Sigmoid colon (tissue), 7 donors: ENCODE results near the gene CYFIP2. TPM values are rescaled to one million over a fixed set of nuclear protein-coding genes. Genes with fewer than 3 reads are reported as not detected.

ENCODE experiments used
- DNase-seq: peaks from one replicate; pipeline ENCODE4 v3.0.0-alpha.2; 2019
- H3K27ac ChIP-seq, 4 donors: fragments of 200-600 bp; sonication (generic); one replicate each; pipeline ENCODE4 v1.5.1; 2016 to 2019; ENCODE audit warnings: mild to moderate bottlenecking in 1 of 4
- H3K27me3 ChIP-seq, 3 donors: fragments of 200-600 bp; sonication (generic); one replicate each; pipeline ENCODE4 v1.5.1; 2019; ENCODE audit warnings: mild to moderate bottlenecking in 1 of 3
- H3K36me3 ChIP-seq, 4 donors: fragments of 200-600 bp; sonication (generic); one replicate each; pipeline ENCODE4 v1.5.1; 2016 to 2019
- H3K4me1 ChIP-seq, 4 donors: fragments of 200-600 bp; sonication (generic); one replicate each; pipeline ENCODE4 v1.5.1; 2017 to 2019
- H3K4me3 ChIP-seq, 4 donors: fragments of 200-600 bp; sonication (generic); one replicate each; pipeline ENCODE4 v1.5.1; 2017 to 2019; ENCODE audit warnings: mild to moderate bottlenecking in 2 of 4, moderate library complexity in 1 of 4
- H3K9me3 ChIP-seq, 4 donors: fragments of 200-600 bp in 3 of 4; sonication (generic) in 3 of 4; one replicate each; pipeline versions ENCODE4 v1.5.1 to v1.6.1; 2013 to 2019
- EP300 ChIP-seq, 4 donors: sonication (generic); formaldehyde crosslinking; IDR thresholded peaks; one replicate each; pipeline ENCODE4 v1.6.1; 2017; ENCODE audit warnings: antibody characterized with exemption in 4 of 4
- POLR2A ChIP-seq, 2 donors: fragments of 450-650 bp; IDR thresholded peaks; one replicate each; pipeline ENCODE4 v1.6.1; 2016; ENCODE audit warnings: antibody characterized with exemption in 2 of 2, mild to moderate bottlenecking in 2 of 2, moderate library complexity in 2 of 2
- POLR2AphosphoS5 ChIP-seq, 4 donors: sonication (generic); formaldehyde crosslinking; IDR thresholded peaks; one replicate each; pipeline ENCODE4 v1.6.1; 2017; ENCODE audit warnings: antibody characterized with exemption in 4 of 4
- WGBS, 2 donors: extraction: QIAGEN DNeasy Blood & Tissue Kit; methylation state at CpG; one replicate each; pipeline ENCODE4 v1.1.7; 2013; 5-methylcytosine and 5-hydroxymethylcytosine counted together
- intact Hi-C: fragments of 100-400 bp; cut with DNase I; formaldehyde crosslinking; loops from one replicate; pipeline ENCODE4 v1.15.1; 2023
- polyA plus RNA-seq, 3 donors: library from polyadenylated mRNA; stranded (reverse); fragments of 200-250 nt; gene quantifications; one replicate each; pipeline ENCODE4 v1.2.3, GENCODE V29; 2013
- total RNA-seq, 4 donors: library from RNA; depleted of rRNA; stranded (reverse); fragments of >200 nt; gene quantifications; one replicate each; pipeline ENCODE4 v1.1.0, GENCODE V29; 2016
- TF ChIP-seq, protein P1 (sequence below), 4 experiments: fragments of 450-650 bp in 3 of 4; fragments of 200-600 bp in 1 of 4; IDR thresholded peaks; one replicate each; pipeline ENCODE4 v1.5.1; 2016 to 2019; ENCODE audit warnings: antibody characterized with exemption in 4 of 4, mild to moderate bottlenecking in 3 of 4, moderate library complexity in 2 of 4
- donor health status: healthy with polysubstance abuse.
- donor health status: Bipolar disorder and iron deficiency.
- donor health status: healthy.

CYFIP2 gene
- total and polyA plus RNA-seq, 7 donors = 4.8 to 38.1 (median 27.5) TPM

GRCh38 chr5:157359356-157360055 lies 93.6 kb downstream of the CYFIP2 start:
- TF ChIP-seq POLR2AphosphoS5 (IDR thresholded peaks at IDR 0.05) (no peak), POLR2A (IDR thresholded peaks at IDR 0.05) (no peak), EP300 (IDR thresholded peaks at IDR 0.05) (no peak)
- TF ChIP-seq, protein P1, sequence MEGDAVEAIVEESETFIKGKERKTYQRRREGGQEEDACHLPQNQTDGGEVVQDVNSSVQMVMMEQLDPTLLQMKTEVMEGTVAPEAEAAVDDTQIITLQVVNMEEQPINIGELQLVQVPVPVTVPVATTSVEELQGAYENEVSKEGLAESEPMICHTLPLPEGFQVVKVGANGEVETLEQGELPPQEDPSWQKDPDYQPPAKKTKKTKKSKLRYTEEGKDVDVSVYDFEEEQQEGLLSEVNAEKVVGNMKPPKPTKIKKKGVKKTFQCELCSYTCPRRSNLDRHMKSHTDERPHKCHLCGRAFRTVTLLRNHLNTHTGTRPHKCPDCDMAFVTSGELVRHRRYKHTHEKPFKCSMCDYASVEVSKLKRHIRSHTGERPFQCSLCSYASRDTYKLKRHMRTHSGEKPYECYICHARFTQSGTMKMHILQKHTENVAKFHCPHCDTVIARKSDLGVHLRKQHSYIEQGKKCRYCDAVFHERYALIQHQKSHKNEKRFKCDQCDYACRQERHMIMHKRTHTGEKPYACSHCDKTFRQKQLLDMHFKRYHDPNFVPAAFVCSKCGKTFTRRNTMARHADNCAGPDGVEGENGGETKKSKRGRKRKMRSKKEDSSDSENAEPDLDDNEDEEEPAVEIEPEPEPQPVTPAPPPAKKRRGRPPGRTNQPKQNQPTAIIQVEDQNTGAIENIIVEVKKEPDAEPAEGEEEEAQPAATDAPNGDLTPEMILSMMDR (IDR thresholded peaks at IDR 0.05) = no peak
- DNase-seq = no peak
- no peaks in the 10 kb centered on the region for H3K36me3 ChIP-seq
- WGBS, 2 donors = 95% methylated on average over 2 of the region's 2 CpGs
- no peak overlapping the region for H3K4me3 ChIP-seq
- peaks cover 0 to 12% (median 11%) of the 10 kb centered on the region in 4 donors for H3K4me1 ChIP-seq
- H3K27ac ChIP-seq = no peak overlapping the region
- intact Hi-C loops = no loop called here
- no peaks in the 10 kb centered on the region for H3K9me3 ChIP-seq
- H3K27me3 ChIP-seq = no peaks in the 10 kb centered on the region

GRCh38 chr5:157362012-157362411 lies 96.1 kb downstream of the CYFIP2 start:
- peak overlapping the region in 3 of 4 donors; percentile 16 to 44 (median 43) for H3K27ac ChIP-seq
- peaks cover 0 to 30% (median 19%) of the 10 kb centered on the region in 4 donors for H3K4me1 ChIP-seq
- 77 to 89% methylated on average over 3 of the region's 3 CpGs for WGBS, 2 donors
- no peaks in the 10 kb centered on the region for H3K27me3 ChIP-seq
- H3K36me3 ChIP-seq = no peaks in the 10 kb centered on the region
- DNase-seq = no peak
- intact Hi-C loops = no loop called here
- no peak for TF ChIP-seq POLR2A (IDR thresholded peaks at IDR 0.05)
- H3K4me3 ChIP-seq = no peak overlapping the region
- H3K9me3 ChIP-seq = no peaks in the 10 kb centered on the region

DNA sequence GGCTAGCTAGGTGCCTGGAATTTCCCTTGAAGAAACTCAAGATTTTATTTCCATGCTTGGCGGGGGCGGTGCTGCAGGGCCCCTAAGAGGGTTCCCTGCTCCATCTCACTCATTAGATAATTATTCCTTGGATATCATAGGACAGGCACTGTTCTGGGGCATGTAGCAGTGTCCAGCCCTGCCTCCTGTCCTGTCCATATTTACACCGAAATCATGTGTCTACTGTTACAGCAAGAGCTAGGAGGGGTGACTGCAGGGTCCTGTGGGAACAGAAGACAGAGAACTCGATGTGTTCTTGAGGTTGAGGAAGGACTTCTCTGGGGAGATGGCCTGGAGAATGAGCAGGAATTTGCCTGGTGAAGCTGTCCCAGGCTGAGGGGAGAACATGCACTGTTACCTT lies 96.6 kb downstream of the CYFIP2 start:
- intact Hi-C loops = no loop called here
- DNase-seq = no peak
- TF ChIP-seq POLR2AphosphoS5 (IDR thresholded peaks at IDR 0.05) (no peak), EP300 (IDR thresholded peaks at IDR 0.05) (no peak), POLR2A (IDR thresholded peaks at IDR 0.05) (no peak)
- TF ChIP-seq, protein P1 (IDR thresholded peaks at IDR 0.05) = no peak
- no peak overlapping the region for H3K4me3 ChIP-seq
- peak overlapping the region in 2 of 4 donors; percentile 43 to 44 for H3K27ac ChIP-seq
- no peaks in the 10 kb centered on the region for H3K9me3 ChIP-seq
- H3K36me3 ChIP-seq = no peaks in the 10 kb centered on the region
- 88 to 90% methylated on average over 4 of the region's 4 CpGs for WGBS, 2 donors
- peaks cover 0 to 35% (median 23%) of the 10 kb centered on the region in 4 donors for H3K4me1 ChIP-seq
- no peaks in the 10 kb centered on the region for H3K27me3 ChIP-seq

GRCh38 chr5:157362982-157363381 lies 97.1 kb downstream of the CYFIP2 start:
- 94 to 96% methylated on average over 7 of the region's 7 CpGs for WGBS, 2 donors
- Histone ChIP-seq H3K27ac (peak overlapping the region in 1 of 4 donors; percentile 44), H3K27me3 (no peaks in the 10 kb centered on the region), H3K9me3 (no peaks in the 10 kb centered on the region), H3K4me1 (peaks cover 0 to 39% (median 24%) of the 10 kb centered on the region in 4 donors), H3K36me3 (no peaks in the 10 kb centered on the region), H3K4me3 (no peak overlapping the region)
- no peak for DNase-seq
- intact Hi-C loops = no loop called here
- TF ChIP-seq, protein P1 (IDR thresholded peaks at IDR 0.05) = no peak
- TF ChIP-seq POLR2AphosphoS5 (IDR thresholded peaks at IDR 0.05) (no peak), EP300 (IDR thresholded peaks at IDR 0.05) (no peak), POLR2A (IDR thresholded peaks at IDR 0.05) (no peak)

GRCh38 chr5:157365732-157366131 lies 99.8 kb downstream of the CYFIP2 start:
- H3K27me3 ChIP-seq = no peaks in the 10 kb centered on the region
- intact Hi-C loops = loop anchor here (2.0 to 5.0 kb wide), 3 partner anchors 67 to 212 kb away; partner anchors contain the start of genes ADAM19 and NIPAL4
- peak overlapping the region in 3 of 4 donors; percentile 84 to 87 (median 86) for H3K27ac ChIP-seq
- no peaks in the 10 kb centered on the region for H3K9me3 ChIP-seq
- H3K4me1 ChIP-seq = peaks cover 0 to 67% (median 43%) of the 10 kb centered on the region in 4 donors
- H3K36me3 ChIP-seq = no peaks in the 10 kb centered on the region
- DNase-seq = no peak
- no peak overlapping the region for H3K4me3 ChIP-seq
- WGBS, 2 donors = 89 to 91% methylated on average over 2 of the region's 2 CpGs
- TF ChIP-seq POLR2A (IDR thresholded peaks at IDR 0.05) (no peak), EP300 (IDR thresholded peaks at IDR 0.05) (no peak)
- TF ChIP-seq, protein P1 (IDR thresholded peaks at IDR 0.05) = no peak
